HepG2 (cell line): ENCODE data around the gene EFNA4. TPM values are rescaled to one million over a fixed set of nuclear protein-coding genes. Genes with fewer than 3 reads are reported as not detected.

ENCODE experiments used
- ADNP ChIP-seq: sonication (generic); formaldehyde crosslinking; IDR thresholded peaks from 2 replicates; pipeline ENCODE4 v1.4.0; 2020; ENCODE audit warnings: missing genetic modification reagents
- ASH2L ChIP-seq: fragments of 300-600, 200-600 bp; sonication (generic); IDR thresholded peaks from 2 replicates; pipeline ENCODE4 v1.7.0; 2017; ENCODE audit warnings: low read depth, mild to moderate bottlenecking, moderate library complexity, mixed read lengths, low read length; ENCODE audit not compliant: insufficient read length
- CCDC6 ChIP-seq: sonication (generic); formaldehyde crosslinking; IDR thresholded peaks from 2 replicates; pipeline ENCODE4 v1.8.1; 2022; ENCODE audit warnings: mild to moderate bottlenecking, missing genetic modification reagents, moderate library complexity
- CHD4 ChIP-seq: fragments of 200-600 bp; sonication (generic); IDR thresholded peaks from 2 replicates; pipeline ENCODE4 v1.7.0; 2017; ENCODE audit warnings: mild to moderate bottlenecking, low read length, borderline replicate concordance
- ESRRA ChIP-seq: sonication (generic); formaldehyde crosslinking; IDR thresholded peaks from 2 replicates; pipeline ENCODE4 v1.5.1; 2020; ENCODE audit warnings: mild to moderate bottlenecking, low read depth, missing genetic modification reagents
- HNRNPK ChIP-seq: fragments of 200-400 bp; formaldehyde crosslinking; IDR thresholded peaks from 2 replicates; pipeline ENCODE4 v1.6.1; 2018; ENCODE audit warnings: low read length, low read depth, moderate library complexity, mild to moderate bottlenecking; ENCODE audit not compliant: poor library complexity, severe bottlenecking
- KDM1A ChIP-seq: IDR thresholded peaks from 2 replicates; pipeline ENCODE4 v1.6.1; 2016; ENCODE audit warnings: missing compliant biosample characterization
- KDM5A ChIP-seq: fragments of 200-600 bp; sonication (generic); IDR thresholded peaks from 2 replicates; pipeline ENCODE4 v1.7.0; 2018; ENCODE audit warnings: antibody characterized with exemption, mild to moderate bottlenecking, low read length, borderline replicate concordance
- MATR3 ChIP-seq: sonication (generic); formaldehyde crosslinking; IDR thresholded peaks from 2 replicates; pipeline ENCODE4 v1.4.0; 2020; ENCODE audit warnings: missing genetic modification reagents
- NAIF1 ChIP-seq: sonication (generic); formaldehyde crosslinking; IDR thresholded peaks from 2 replicates; pipeline ENCODE4 v1.5.0; 2020; ENCODE audit warnings: mild to moderate bottlenecking, missing genetic modification reagents, borderline replicate concordance
- NR2F2 ChIP-seq: IDR thresholded peaks from 2 replicates; pipeline ENCODE4 v1.6.1; 2012; ENCODE audit warnings: low read depth, inconsistent platforms, borderline replicate concordance
- RCOR2 ChIP-seq: IDR thresholded peaks from 2 replicates; pipeline ENCODE4 v1.6.1; 2016; ENCODE audit warnings: missing biosample characterization, missing genetic modification reagents
- RELA ChIP-seq: sonication (generic); formaldehyde crosslinking; IDR thresholded peaks from 2 replicates; pipeline ENCODE4 v1.4.0; 2020; ENCODE audit warnings: missing genetic modification reagents
- RXRB ChIP-seq: IDR thresholded peaks from 2 replicates; pipeline ENCODE4 v1.6.1; 2016; ENCODE audit warnings: borderline replicate concordance, missing genetic modification reagents, missing compliant biosample characterization
- SRY ChIP-seq: sonication (generic); formaldehyde crosslinking; IDR thresholded peaks from 2 replicates; pipeline ENCODE4 v1.8.0; 2022; ENCODE audit warnings: mild to moderate bottlenecking, missing genetic modification reagents
- YY1 ChIP-seq: IDR thresholded peaks from 2 replicates; pipeline ENCODE4 v1.6.1; 2011; ENCODE audit warnings: low read length, low read depth, moderate library complexity, mild to moderate bottlenecking; ENCODE audit not compliant: insufficient read depth, insufficient replicate concordance
- ZMYM2 ChIP-seq: sonication (generic); formaldehyde crosslinking; IDR thresholded peaks from 2 replicates; pipeline ENCODE4 v1.8.0; 2022; ENCODE audit warnings: mild to moderate bottlenecking, missing genetic modification reagents
- ZMYM3 ChIP-seq: sonication (generic); formaldehyde crosslinking; IDR thresholded peaks from 2 replicates; pipeline ENCODE4 v1.5.1; 2020; ENCODE audit warnings: mild to moderate bottlenecking, missing genetic modification reagents
- ZNF121 ChIP-seq: sonication (generic); formaldehyde crosslinking; IDR thresholded peaks from 2 replicates; pipeline ENCODE4 v1.5.0; 2020; ENCODE audit warnings: mild to moderate bottlenecking, missing genetic modification reagents
- ZNF619 ChIP-seq: sonication (generic); formaldehyde crosslinking; IDR thresholded peaks from 2 replicates; pipeline ENCODE4 v1.4.0; 2020; ENCODE audit warnings: mild to moderate bottlenecking, missing genetic modification reagents
- ZNF629 ChIP-seq: sonication (generic); formaldehyde crosslinking; conservative IDR thresholded peaks from 2 replicates; pipeline ENCODE4 v1.5.0; 2020; ENCODE audit warnings: missing genetic modification reagents
- ZSCAN21 ChIP-seq: sonication (generic); formaldehyde crosslinking; IDR thresholded peaks from 2 replicates; pipeline ENCODE4 v1.8.0; 2022; ENCODE audit warnings: mild to moderate bottlenecking, missing genetic modification reagents, moderate library complexity, borderline replicate concordance
- polyA plus RNA-seq, 8 experiments: library from polyadenylated mRNA; depleted of rRNA in 3 of 8; stranded (reverse) in 7 of 8; unstranded in 1 of 8; fragments of >200 nt; fragmentation: Illumina TruSeq in 4 of 8; extraction: Trizol in 4 of 8; gene quantifications; 2 replicates each; pipeline versions ENCODE4 v1.2.1 to v1.2.3, GENCODE V29; 2011 to 2016; ENCODE audit warnings: low read depth in 4 of 8, missing spikeins in 1 of 8, mixed read lengths in 1 of 8; ENCODE audit not compliant: insufficient read depth in 1 of 8
- total RNA-seq, 5 experiments: library from RNA; depleted of rRNA; stranded (reverse); fragments of >200 nt; fragmentation: Illumina TruSeq; extraction: Trizol; gene quantifications; 2 replicates each; pipeline ENCODE4 v1.2.3, GENCODE V29; 2016; ENCODE audit warnings: low read depth in 1 of 5
- TF ChIP-seq, protein P1 (sequence below): sonication (generic); formaldehyde crosslinking; IDR thresholded peaks from 2 replicates; pipeline ENCODE4 v1.4.0; 2020; ENCODE audit warnings: mild to moderate bottlenecking, missing genetic modification reagents
- TF ChIP-seq, protein P2 (sequence below): sonication (generic); formaldehyde crosslinking; IDR thresholded peaks from 2 replicates; pipeline ENCODE4 v1.4.0; 2020; ENCODE audit warnings: missing genetic modification reagents
- TF ChIP-seq, protein P3 (sequence below): sonication (generic); formaldehyde crosslinking; IDR thresholded peaks from 2 replicates; pipeline ENCODE4 v1.5.1; 2020; ENCODE audit warnings: mild to moderate bottlenecking, missing genetic modification reagents, moderate library complexity

EFNA4 gene
- total and polyA plus RNA-seq, 2 of the 13 experiments (the other 11 are each of a cell fraction or from before 2014, with no cell fraction given), result 12.0 to 17.2 TPM

DNA sequence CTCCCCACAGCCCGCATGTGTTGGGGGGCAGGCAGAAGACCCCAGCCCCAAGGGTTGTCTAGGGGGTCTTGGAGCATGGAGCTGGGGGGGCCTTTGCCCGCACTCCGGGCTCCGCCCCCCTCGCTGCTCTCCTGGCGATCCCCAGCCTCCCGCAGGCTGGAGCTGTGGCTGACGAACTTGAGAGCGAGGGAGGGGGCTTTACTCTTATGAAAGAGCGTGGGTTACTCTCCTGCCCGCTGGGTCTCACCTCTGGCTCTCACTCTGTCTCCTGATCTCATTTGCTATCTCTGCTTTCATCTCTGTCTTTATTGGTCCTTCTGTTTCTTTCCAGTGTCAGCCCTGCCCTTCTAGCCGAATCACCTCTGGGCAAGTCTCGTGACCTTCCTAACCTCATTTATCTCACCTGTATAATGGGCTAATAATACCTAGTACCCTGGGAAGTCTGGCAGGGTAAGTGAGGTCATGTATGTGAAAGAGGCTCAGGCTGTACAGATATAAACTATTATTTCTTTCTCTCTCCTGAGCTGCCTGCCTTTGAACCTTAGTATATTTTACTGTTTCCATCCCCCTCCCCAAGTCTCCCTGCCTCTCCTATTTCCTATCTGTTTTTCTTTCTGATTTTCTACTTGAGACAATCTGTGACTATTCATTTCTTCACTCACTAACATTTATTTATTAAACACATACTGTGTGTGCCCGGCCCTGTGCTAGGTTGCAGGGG lies 731 bp downstream of the EFNA4 start (continued):
- TF ChIP-seq ZMYM2 (CRISPR knock-in tag) (peak; percentile 61; the same call in 1 of the 2 replicates), RCOR2 (CRISPR knock-in tag) (peak; percentile 52; the same call in 1 of the 2 replicates), KDM1A (peak; percentile 85), ADNP (peak; percentile 76), CCDC6 (CRISPR knock-in tag) (no peak), ZMYM3 (CRISPR knock-in tag) (peak; percentile 97), RXRB (CRISPR knock-in tag) (peak; percentile 1; the same call in 1 of the 2 replicates), NR2F2 (0 out of 2 replicates have a peak, but pooled peaks have one; percentile 11), MATR3 (no peak), NAIF1 (CRISPR knock-in tag) (0 out of 2 replicates have a peak, but pooled peaks have one; percentile 43), ZNF629 (CRISPR knock-in tag) (peak; percentile 98), ZNF121 (no peak), SRY (CRISPR knock-in tag) (peak; percentile 4; the same call in 1 of the 2 replicates), ZNF619 (CRISPR knock-in tag) (no peak), ZSCAN21 (0 out of 2 replicates have a peak, but pooled peaks have one; percentile 35), RELA (CRISPR knock-in tag) (no peak), KDM5A (peak; percentile 45), ESRRA (CRISPR knock-in tag) (peak; percentile 65; the same call in 1 of the 2 replicates), CHD4 (peak; percentile 99), HNRNPK (peak; percentile 11), ASH2L (no peak), YY1 (peak; percentile 7)
- TF ChIP-seq, protein P1, sequence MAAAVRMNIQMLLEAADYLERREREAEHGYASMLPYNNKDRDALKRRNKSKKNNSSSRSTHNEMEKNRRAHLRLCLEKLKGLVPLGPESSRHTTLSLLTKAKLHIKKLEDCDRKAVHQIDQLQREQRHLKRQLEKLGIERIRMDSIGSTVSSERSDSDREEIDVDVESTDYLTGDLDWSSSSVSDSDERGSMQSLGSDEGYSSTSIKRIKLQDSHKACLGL, result 0 out of 2 replicates have a peak, but pooled peaks have one; percentile 5
- TF ChIP-seq, protein P2, sequence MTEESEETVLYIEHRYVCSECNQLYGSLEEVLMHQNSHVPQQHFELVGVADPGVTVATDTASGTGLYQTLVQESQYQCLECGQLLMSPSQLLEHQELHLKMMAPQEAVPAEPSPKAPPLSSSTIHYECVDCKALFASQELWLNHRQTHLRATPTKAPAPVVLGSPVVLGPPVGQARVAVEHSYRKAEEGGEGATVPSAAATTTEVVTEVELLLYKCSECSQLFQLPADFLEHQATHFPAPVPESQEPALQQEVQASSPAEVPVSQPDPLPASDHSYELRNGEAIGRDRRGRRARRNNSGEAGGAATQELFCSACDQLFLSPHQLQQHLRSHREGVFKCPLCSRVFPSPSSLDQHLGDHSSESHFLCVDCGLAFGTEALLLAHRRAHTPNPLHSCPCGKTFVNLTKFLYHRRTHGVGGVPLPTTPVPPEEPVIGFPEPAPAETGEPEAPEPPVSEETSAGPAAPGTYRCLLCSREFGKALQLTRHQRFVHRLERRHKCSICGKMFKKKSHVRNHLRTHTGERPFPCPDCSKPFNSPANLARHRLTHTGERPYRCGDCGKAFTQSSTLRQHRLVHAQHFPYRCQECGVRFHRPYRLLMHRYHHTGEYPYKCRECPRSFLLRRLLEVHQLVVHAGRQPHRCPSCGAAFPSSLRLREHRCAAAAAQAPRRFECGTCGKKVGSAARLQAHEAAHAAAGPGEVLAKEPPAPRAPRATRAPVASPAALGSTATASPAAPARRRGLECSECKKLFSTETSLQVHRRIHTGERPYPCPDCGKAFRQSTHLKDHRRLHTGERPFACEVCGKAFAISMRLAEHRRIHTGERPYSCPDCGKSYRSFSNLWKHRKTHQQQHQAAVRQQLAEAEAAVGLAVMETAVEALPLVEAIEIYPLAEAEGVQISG, result peak; percentile 0; the same call in 1 of the 2 replicates
- TF ChIP-seq, protein P3, sequence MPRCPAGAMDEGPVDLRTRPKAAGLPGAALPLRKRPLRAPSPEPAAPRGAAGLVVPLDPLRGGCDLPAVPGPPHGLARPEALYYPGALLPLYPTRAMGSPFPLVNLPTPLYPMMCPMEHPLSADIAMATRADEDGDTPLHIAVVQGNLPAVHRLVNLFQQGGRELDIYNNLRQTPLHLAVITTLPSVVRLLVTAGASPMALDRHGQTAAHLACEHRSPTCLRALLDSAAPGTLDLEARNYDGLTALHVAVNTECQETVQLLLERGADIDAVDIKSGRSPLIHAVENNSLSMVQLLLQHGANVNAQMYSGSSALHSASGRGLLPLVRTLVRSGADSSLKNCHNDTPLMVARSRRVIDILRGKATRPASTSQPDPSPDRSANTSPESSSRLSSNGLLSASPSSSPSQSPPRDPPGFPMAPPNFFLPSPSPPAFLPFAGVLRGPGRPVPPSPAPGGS (CRISPR knock-in tag), result 0 out of 2 replicates have a peak, but pooled peaks have one; percentile 8
